T1000 (cell line): Measurements from ENCODE around the gene RSPH1.

ENCODE experiments used
- DNase-seq: peaks from one replicate; lab custom pipeline; 2025; ENCODE audit warnings: mixed read lengths; lab: John Stamatoyannopoulos, UW

RSPH1 gene

GRCh38 chr21:42447182-42447581 is 48.8 kb downstream of the RSPH1 start:
- no peak for DNase-seq

GRCh38 chr21:42446531-42446930 is 49.5 kb downstream of the RSPH1 start:
- DNase-seq: no peak

DNA sequence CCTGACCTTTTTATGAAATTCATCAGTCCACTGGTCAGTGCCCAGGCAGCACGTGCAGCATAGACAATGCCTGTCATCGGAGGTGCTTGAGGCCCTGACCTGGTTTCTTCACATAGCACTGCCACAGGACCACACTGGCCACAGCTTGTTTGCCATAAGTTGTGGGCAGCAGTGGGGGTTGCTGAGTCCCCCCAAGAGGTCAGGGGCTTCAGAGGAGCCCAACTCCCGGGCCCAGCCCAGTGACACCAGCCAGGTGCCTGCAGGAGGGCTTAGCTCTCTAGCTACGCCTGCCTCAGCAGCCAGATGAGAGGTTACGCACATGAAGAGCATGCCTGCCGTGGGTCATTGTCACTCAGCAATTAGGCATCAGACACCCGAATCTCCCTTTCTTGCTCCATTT is 50.7 kb downstream of the RSPH1 start:
- DNase-seq: no peak

- no peak for DNase-seq
These were observed 51.3 kb downstream of the RSPH1 start for GRCh38 chr21:42444745-42445059.

GRCh38 chr21:42443876-42444744 is 51.9 kb downstream of the RSPH1 start:
- DNase-seq: no peak

DNA sequence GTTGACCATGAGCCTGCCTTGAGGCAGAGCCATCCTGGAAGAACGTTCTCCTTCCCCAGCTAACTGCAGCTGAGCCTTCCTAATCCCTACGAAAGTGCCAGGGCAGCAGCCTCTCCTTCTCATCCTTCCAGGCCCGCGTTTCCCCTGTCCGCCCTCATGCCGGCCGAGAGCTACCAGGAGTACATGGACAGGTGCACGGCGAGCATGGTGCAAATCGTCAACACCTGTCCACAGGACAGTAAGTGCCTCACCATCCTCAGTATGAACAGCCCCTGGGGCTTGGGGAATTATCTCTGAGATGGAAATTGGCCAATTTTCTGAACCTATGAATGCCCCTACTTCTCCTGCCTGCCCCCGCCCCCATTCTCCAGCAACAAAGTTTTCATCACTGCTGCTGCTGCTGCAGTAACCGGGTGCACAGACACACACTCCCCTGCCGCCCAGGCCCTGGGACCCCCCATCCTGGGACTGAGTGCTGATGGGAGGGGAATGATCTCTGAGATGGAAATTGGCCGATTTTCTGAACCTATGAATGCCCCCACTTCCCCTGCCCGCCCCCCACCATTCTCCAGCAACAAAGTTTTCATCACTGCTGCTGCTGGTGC is 52.7 kb downstream of the RSPH1 start:
- DNase-seq: no peak

DNA sequence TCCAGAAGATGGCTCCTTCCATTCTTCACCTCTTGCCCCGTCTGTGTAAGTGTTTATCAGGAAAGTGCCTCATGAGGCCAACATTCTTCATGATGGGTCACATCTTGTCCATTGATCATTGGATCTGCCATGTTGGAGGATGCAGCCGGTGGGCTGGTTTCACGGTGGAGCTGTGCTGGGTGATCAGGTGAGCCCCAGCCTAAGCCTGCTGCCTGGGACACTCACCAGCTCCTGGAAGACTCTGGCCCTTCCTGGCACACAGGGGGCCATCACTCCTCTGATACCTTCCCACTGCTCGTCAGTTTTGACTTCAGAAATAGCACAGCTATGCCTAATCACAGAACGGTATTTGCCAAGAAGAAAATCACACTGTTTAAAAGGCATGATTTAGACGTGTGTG is 54.1 kb downstream of the RSPH1 start:
- DNase-seq: no peak

DNA sequence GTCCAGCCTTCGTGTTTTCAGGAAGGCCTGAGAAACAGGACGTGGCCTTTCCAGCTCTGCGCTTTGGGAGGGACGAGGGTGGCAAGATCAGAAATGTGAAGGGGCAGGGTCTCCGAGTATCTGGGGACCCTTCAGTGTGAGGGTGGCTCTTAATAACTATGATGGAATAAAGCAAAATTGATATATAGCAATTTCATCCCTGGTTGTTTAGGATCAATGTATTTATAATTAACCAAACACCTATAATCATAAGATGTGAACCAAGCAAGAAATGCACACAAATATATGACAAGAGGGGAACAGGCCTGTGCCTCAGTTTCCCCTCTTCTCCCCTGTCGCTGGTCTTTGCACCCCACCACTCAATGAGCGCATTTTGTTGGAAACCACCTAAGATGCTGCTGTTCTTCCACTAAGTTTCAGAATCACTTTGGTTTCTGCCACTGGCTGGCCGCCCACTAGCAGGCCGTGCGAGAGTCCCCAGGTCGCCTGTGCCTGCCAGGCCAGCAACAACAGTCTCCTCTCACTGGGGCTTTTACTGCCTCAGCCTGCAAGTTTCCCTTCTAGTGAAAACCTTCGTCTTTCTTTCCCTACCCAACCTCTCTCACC is 55.7 kb downstream of the RSPH1 start:
- DNase-seq: no peak

DNA sequence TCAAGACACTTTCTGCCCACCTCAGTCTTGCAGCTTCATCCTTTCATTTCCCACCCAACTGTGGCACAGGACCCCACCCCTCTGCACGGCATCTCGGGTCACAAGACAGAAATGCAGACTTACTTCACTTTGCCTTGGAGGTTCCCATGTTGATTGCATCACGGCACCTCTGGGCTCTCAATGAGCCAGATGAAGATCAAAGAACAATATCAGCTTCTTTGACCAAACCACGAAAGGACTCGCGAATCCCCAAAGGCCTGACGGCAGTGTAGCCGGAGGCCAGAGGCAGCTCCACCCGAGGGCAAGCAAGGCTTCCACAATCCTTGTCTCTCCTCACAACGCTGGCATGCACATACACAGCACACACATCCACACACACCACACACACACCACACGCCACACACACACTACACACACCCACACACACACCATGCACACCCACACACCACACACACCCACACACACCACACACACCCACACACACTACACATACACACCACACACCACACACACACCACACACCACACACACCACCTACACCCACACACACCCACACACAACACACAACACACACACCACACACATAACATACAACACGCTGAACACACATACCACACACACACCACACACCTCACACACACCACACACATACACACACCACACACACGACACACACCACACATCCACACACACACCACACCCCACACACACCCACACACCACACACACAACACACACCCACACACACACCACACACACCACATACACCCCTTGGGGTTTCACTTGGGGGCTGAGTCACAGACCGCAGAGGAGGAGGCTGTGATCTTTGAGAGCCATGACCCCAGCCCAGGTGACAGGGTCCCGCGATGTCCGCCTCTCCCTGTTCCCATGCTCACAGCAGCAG is 56.5 kb downstream of the RSPH1 start:
- DNase-seq: no peak

DNA sequence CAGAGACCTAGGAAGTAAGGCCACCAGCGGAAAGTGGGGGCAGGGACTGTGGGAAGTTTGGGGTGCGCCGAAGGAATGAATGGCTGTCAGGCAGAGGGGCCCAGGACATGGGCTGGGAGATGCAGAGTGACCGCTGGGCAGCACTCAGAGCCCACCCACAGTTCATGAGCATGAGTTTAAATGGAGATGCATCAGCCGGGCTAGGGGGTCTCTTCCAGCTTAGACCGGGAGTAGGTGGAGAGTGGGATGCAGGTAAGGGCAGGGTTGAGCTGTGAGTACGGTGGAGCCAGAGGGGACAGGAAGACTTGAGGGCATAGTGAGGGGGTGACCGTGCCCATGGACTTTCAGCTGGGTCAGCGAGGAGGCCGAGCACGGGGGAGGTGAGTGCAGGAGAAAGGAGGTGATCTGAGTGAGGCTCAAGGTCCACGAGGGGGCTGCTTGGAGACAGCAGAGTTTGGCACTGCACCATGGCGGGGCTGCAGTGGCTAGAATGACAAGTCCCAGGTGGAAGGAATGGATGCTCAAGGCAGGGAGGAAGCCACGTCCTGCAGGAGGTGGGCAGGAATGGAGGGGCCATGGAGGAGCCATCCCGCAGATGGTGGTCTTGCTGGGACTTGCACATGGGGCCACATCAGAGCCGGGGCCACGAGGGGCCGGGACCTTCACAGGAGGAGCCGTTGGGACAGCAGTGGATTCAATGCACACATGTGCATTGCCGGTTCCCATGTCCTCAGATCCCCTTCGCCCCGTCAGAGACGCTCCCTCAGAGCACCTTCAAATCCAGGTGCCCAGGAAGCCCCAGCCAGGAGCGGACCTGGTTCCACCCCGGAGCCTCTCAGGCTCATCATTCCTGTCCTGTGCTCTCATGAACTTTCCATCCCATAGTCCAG is 57.5 kb downstream of the RSPH1 start:
- no peak for DNase-seq

DNA sequence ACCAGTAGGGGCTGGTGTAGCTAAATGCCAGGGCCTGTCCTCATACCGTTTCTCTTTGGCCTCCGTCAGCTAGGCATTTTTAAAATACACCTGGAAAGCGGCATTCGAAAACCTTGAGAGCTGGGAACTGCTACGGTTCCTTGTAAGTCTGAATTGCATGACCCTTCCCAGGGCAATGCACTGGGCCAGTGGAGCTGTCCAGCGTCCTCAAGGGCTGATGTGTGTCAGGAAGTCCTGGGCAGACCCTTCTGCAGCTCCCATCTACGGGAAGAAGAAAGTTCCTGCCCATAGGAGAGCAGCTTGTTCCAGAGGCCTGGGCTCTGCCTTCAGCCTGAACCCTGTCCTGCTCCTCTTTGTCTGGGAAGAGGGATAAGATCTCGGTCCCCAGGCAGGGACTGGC is 58.2 kb downstream of the RSPH1 start:
- DNase-seq: no peak

- DNase-seq: no peak
These were observed 59.1 kb downstream of the RSPH1 start for GRCh38 chr21:42436914-42437313.

GRCh38 chr21:42435833-42436232 is 60.2 kb downstream of the RSPH1 start:
- DNase-seq: no peak

DNA sequence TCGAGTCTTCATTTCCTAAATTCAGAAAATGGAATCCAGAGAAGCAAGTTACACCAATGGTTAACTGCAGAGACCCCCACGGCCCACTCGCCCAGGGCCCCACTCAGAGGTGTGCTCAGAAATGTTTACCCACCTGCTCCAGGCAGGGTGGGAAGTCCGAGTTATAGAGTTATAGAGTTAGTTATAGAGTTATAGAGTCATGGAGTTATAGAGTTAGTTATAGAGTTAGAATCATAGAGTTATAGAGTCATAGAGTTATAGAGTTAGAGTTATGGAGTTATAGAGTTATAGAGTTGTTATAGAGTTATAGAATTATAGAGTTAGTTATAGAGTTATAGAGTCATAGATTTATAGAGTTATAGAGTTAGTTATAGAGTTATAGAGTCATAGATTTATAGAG is 60.6 kb downstream of the RSPH1 start:
- DNase-seq: no peak

- DNase-seq: no peak
These were observed 61.1 kb downstream of the RSPH1 start for GRCh38 chr21:42434884-42435283.

GRCh38 chr21:42433946-42434551 is 62.0 kb downstream of the RSPH1 start:
- DNase-seq: no peak

DNA sequence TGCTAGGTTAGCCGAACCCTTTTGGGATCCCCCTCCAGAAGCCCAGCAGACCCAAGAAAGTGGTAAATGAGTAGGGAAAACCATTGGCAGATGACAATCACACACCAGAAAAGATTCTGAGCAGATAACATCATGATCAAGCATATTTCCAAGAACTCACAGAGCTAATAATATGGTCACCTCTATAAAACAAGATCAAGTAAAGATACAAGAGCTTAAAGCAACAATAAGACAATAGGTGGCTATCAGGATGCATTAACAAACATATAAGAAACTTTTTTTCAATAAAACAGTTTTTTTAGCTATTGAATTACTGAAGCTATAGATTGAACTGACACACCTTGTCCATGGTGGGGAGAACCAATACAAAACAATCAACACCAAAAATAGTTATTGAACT is 63.3 kb downstream of the RSPH1 start:
- DNase-seq: no peak

DNA sequence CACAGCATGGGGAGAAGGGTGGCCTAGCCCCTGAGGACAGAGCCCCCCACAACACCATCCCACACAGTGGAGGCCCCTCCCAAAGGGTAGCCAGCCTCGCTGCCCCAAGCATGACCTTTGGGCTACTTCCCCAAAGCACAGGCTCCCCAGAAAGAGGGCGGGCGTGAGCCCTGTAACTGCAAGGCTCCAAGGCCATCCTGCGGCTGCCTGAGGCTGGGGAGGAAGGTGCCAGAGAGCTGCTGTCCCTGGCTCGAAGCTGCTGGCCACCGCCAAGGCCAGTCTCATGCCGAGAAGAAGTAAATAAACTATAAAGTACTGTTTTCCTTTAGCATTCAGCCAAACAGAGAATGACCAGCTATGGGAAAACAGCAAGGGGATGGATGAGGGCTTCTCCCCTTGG is 64.8 kb downstream of the RSPH1 start:
- DNase-seq: no peak

GRCh38 chr21:42430521-42430920 is 65.5 kb downstream of the RSPH1 start:
- no peak for DNase-seq

DNA sequence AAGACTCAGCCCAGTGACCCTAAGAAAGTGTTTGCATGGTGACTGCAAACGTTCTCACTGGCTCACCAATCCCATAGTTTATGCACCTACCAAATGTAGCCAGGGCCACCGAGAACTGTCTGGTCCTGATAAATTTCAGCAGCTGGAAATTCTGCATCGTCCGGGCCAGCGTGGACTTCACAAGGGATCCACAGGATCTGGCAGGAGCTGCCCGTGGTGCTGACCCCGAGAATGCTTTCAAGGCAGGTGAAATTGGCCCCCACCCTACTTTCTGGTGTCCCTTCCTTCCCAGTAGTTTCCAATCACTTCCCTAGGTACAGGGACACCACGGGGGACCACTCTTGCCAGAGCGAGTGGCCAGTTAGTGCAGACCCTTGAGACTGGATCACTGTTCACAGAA is 66.2 kb downstream of the RSPH1 start:
- no peak for DNase-seq

GRCh38 chr21:42429021-42429420 is 67.0 kb downstream of the RSPH1 start:
- DNase-seq: no peak
